Measurements from ENCODE around the gene PRDM16.

GRCh38 chr1:3209201-3209600, 140.2 kb downstream of the PRDM16 start:
- TF ChIP-seq CTCF (conservative IDR thresholded peaks at IDR 0.05; ENCODE audit: low read depth, low read length) (no peak), EZH2 (IDR thresholded peaks at IDR 0.05; ENCODE audit: low read length, unreplicated experiment) (no peak), EZH2phosphoT487 (IDR thresholded peaks at IDR 0.05; ENCODE audit: borderline replicate concordance, low read length) (no peak)
